GM19438 (cell line): ENCODE results near the gene TMEM219.
"Not testable (repeated sequence)": the region's sequence is repeated elsewhere in the genome, so short reads cannot be mapped to it uniquely, and the experiment has no call there.

Experiments used
- ATAC-seq: cut with Tn5 transposase; IDR thresholded peaks from one replicate; pipeline ENCODE4 v1.9.1; 2021; ENCODE audit warnings: low read depth; ENCODE audit not compliant: unreplicated experiment

Gene TMEM219

DNA sequence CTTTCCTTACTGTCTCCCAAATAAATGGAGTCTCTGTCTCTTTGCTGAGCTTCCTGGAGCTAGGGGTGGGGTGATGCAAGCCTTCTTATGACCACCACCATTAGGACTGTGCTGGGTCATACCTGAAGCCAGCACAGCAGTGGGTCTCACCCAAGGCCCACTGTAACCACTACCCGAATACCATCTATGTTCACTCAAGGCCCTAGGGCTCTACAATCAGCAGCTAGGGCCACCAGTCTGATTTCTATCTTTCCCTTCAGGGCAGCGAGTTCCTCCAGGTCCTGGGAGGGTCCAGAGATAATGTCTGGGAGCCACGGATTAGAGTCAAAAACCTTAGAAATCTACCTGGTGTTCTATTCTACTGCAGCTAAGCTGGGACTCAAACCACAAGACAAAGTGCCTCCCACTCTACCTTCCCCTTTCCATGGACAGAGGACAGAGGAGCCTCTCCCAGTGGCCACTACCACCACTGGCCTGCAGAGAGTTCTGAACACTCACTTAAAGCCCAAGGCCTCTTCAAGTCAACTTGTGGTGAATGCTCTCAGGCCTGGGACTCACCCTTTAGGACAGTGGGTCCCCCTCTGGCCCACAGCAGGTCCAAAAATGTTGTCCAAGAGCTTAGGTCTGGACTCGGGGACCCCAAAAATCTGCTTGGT is 10.9 kb upstream of the TMEM219 start:
- ATAC-seq: no peak

DNA sequence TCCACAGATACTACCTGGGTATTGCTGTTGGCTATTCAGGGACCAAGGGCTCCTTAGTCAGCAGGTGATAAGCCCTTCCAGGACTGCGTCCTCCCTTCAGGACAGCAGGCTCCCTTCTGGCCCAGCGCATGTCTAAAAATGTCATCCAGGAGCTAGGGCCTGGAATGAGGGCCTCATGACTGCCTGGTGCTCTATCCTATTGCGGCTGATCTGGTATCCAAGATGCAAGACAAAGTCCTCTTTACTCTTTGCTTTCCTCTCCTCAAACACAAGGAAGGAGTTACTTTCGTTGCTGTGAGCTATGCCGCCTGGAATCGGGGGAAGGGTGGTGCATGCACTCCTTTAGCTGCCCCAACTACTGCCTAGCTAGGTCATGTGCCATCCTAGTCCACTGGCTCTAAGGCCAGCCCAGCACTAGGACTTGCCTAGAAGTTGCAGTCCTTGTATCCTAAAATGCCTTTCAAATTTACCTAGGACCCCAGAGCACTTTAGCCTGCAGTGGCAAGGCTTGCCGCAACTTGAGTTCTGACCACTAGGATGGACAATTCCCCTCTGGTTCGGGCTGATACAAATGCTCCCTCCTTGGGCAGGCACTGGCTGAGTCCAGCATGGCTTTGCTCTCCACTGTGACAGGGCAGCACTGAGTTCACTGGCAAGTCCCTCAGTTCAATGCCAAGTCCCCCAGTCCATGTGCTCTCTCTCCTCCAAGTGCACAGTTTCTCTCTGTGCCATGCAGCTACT is 10.1 kb upstream of the TMEM219 start:
- no peak for ATAC-seq

DNA sequence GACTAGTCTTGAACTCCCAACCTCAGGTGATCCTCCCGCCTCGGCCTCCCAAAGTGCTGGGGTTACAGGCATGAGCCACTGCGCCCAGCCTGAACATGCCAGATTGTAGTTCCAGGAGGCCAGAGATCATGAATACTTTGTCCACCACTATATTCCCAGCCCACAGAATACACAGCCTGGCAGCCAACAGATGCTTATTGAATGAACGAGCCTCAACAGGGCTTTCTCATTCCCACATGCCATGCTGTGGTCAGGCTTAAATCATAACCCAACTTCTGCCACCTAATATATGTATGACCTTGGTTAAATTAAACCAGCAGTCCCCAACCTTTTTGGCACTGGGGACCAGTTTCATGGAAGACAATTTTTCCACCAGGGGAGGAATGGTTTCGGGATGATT is 3.1 kb upstream of the TMEM219 start:
- ATAC-seq: no peak

DNA sequence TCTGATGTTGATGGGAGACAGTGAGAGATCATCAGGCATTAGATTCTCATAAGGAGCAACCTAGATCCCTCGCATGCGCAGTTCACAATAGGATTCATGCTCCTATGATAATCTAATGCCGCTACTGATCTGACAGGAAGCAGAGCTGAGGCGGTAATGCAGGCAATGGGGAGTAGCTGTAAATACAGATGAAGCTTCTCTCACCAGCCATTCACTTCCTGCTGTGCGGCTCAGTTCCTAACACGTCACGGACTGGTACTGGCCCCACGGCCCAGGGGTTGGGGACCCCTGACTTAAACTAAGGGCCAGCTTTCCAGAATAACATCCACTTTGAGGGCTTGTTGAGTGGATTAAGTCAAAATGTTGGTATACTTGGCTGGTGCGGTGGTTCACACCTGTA is 2.6 kb upstream of the TMEM219 start:
- ATAC-seq: no peak

DNA sequence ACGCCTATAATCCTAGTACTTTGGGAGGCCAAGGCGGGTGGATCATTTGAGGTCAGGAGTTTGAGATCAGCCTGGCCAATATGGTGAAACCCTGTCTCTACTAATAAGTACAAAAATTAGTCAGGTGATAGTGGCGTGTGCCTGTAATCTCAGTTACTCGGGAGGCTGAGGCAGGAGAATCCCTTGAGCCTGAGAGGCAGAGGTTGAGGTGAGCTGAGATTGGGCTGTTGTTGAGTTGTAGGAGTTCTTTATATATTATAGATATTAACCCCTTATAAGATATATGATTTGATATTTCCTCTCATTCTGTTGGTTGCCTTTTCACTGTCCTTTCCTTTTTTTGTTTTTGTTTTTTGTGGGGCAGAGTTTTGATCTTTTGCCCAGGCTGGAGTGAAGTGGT is 2.1 kb upstream of the TMEM219 start:
- not testable (repeated sequence) for ATAC-seq

DNA sequence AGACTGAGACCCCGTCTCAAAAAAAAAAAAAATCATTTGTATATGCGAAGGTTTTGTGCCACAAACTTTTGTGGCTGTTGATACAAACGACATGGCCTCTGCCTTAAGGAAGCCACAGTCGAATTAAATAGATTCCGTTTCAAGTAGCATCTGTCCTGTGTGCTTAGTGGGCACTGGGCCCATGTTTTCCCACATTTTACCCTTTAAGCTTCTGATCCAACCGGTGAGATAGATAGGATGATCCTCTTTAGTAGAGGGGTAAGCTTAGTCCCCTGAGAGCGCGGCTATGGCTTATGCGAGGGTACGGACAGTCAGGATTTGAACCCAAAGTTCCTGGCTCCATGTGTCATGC is 776 bp upstream of the TMEM219 start:
- no peak for ATAC-seq

DNA sequence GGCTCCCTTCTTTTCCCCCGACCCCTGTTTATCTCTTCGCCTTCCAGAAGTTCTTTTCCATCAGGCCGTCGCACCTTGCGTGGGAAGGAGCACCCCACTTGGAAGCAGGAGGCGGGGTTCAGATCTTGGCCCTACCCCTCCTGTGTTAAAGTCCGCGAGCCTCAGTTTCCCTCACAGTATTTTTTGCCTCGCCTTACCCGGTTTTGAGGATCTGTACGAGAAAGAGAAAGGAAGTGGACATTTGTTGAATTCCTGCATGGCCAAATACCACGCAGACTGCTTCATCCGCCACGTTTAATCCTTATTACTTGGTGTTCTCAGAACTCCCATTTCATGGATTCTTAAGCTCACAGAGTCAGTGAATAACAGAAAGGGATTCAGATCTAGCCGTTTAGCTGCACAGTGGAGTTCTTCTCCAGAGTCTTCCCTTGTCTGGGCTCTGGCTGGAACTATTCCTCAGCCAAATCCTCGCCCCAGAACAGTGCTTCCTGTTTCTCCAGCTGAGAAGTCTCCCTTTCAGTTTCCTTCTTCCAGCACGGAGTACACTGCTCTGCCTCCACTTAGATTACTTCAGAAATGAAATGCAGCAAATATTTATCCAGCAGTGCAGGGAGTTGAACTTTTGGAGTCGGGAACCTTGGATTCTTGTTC is 590 bp downstream of the TMEM219 start:
- ATAC-seq: no peak

DNA sequence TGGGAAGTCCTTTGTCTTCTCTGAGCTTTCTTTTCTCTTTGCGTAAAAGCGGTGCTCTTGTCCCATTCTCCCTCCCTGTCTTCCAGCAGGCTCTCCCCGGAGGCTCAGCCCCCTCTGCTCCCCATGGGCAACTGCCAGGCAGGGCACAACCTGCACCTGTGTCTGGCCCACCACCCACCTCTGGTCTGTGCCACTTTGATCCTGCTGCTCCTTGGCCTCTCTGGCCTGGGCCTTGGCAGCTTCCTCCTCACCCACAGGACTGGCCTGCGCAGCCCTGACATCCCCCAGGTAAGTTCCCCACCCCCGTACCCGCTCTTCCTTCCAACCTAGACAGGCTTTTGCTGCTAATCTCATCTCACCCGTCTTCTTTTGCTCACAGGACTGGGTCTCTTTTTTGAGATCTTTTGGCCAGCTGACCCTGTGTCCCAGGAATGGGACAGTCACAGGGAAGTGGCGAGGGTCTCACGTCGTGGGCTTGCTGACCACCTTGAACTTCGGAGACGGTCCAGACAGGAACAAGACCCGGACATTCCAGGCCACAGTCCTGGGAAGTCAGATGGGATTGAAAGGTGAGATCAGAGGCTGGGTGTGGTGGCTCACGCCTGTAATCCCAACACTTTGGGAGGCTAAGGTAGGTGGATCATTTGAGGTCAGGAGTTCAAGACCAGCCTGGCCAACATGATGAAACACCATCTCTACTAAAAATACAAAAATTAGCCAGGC is 1.3 kb downstream of the TMEM219 start:
- ATAC-seq: no peak

DNA sequence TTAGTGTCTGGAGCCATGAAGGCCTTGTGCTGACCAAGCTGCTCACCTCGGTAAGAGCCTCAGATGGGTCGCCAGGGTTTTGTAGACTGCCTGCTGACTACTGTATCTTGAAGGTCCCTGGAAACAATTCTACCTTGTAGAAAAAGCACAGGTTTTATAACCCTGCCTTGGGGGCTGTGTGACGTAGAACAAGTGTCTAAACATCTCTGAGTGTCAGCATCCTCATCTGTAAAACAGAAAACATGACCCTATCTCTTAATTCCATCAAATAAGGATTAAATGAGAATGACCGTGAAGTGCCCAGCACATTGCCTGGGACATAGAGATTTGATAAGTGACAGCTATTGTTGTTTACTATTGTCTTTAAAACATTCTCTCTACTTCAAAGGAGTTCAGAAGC is 6.3 kb downstream of the TMEM219 start:
- no peak for ATAC-seq

DNA sequence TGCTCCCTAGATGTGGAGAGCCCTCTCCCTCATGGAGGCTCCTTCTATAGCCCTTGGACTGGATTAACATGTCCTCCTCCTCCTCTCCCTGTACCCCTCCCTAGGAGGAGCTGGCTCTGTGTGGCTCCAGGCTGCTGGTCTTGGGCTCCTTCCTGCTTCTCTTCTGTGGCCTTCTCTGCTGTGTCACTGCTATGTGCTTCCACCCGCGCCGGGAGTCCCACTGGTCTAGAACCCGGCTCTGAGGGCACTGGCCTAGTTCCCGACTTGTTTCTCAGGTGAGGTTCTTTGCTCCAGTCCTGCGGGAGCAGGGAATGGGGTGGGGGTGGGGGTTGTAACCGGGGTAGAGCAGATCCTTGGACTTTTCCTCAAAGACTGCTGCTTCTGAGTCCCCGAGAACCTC is 9.4 kb downstream of the TMEM219 start:
- no peak for ATAC-seq

DNA sequence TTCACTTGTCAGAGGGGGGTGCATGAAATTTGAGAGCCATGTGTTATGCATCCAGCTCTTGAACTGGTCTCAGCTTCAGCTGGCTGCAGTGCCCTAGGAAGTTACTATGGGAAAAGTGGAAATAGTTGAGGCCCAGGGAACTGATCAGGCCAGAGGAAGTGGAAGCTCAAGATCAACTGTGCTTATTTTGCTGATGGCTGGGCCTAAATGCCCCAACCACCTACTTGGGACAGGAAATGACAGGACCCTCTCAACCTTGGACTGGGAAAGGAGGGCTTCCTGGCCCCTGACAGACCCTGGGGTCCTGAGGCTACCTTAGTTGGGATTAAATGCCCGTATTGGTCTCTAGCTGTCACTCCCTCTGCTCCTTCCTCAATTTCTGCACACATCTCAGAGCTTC is 10.6 kb downstream of the TMEM219 start:
- ATAC-seq: no peak

DNA sequence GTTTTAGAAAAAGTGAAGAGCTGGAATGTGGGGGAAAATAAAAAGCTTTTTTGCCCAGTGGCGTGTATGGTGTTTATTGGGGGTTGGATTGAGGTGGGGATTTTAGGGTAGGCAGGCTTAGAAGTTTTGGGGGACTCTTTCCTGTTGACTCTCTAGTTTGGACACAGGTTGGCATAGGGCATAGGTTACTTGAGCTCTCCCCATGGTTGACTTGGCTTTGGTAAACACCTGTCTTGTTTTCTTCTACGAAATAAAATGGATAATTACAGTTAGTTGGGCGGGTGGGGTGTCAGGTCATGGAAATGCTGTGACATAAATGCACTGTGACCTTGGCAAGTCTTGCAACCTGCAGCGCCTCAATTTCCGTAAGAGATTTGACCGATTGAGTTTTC is 11.1 kb downstream of the TMEM219 start:
- ATAC-seq: no peak

DNA sequence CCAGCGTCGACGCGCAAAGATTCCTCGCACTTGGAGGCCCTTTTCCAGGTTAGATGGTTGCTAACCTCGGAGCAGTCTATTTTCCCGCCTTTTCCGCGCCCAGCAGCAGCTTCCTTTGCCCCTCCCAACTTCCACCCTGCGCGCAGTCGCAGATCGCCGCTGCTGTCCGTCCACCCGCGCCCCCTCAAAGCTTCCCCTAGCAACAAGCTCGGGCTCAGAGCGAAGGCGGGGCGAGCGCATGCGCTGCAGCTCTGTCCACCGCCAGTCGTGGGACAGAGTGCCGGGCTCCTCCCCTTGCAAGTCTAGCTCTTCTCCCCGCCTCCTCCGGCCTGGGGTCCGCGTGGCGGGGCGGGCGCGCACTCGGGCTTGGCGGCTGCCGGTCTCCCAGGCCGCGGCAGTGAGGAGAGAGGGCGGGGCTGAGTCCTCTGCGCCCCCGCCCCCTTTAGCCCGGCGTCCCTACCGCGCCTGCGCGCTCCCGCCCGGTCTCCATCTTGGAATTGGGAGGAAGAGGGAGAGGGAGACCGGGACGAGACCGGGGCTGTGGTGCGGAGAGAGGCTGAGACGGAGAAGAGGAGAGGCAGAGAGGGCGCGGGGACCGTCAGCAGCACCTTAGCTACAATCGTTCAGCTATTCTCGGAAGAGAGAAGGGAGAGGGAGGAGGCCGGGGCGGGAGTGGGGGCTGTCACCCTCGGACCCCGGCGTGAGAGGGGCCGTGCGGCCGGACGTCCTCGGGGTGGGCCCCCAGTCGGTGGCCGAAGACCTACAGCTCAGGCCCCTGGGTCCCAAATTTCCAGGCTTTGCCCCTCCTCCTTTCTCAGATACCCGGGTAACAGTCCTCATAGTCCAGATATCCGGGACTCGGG is 11.7 kb downstream of the TMEM219 start, which contains the start of gene TAOK2:
TSS of gene TAOK2 (plus strand) at position 485 of the 863 bp plus-strand sequence. CDS start 3,905 bp downstream, outside the sequence.
- ATAC-seq: peak; percentile 93

DNA sequence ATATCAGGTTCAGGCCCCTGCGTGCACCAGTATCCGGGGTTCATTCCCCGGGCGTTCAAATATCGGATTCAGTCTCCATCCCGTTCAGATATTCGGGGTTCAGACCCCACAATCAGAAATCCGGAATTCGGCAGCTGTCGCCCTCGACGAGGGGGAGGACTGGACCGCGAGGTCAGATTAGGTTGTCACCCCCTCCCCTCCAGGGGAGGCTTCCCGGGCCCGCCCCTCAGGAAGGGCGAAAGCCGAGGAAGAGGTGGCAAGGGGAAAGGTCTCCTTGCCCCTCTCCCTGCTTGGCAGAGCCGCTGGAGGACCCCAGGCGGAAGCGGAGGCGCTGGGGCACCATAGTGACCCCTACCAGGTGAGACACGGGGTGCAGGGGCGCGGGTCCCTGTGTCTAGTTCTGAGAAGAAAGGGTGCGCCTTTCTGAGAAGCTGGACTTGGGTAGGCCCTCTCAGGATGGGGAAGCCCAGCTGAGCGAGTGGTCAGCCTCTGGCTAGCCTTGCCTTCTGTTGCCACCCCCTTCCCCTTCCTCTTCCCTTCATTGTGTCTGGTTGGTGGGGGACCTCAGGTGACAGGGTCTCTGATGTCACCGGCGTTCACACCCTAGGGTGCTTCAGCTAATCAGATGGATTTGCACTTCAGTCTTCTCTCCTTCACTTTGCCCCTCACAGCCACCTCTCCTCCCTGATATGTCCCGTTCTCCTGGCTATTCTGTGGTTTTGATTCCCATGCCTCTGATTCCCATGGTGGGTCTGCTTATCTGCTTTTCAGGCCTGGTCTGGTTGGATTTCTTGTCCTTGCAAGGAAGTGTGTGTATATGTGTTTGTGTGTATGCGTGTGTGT is 12.6 kb downstream of the TMEM219 start:
- ATAC-seq: no peak

DNA sequence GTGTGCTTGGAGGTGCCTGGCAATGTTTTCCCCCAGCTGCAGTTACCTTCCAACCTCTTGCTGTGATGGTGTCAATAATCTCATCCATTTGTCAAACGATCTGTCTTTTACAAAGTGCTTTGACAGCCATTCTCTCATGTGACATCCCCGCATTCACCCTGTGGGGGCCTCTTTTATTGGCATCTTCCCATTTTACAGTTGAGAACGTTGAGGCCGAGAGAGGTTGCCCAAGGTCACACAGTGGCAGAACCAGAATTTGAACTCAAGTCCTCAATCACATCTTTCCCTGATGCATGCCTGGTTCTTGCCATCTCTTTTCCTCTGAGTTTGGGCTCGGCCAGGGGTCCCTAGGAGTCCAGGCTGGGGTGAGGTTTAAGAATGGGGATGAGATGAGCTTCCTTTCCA is 13.3 kb downstream of the TMEM219 start:
- no peak for ATAC-seq

DNA sequence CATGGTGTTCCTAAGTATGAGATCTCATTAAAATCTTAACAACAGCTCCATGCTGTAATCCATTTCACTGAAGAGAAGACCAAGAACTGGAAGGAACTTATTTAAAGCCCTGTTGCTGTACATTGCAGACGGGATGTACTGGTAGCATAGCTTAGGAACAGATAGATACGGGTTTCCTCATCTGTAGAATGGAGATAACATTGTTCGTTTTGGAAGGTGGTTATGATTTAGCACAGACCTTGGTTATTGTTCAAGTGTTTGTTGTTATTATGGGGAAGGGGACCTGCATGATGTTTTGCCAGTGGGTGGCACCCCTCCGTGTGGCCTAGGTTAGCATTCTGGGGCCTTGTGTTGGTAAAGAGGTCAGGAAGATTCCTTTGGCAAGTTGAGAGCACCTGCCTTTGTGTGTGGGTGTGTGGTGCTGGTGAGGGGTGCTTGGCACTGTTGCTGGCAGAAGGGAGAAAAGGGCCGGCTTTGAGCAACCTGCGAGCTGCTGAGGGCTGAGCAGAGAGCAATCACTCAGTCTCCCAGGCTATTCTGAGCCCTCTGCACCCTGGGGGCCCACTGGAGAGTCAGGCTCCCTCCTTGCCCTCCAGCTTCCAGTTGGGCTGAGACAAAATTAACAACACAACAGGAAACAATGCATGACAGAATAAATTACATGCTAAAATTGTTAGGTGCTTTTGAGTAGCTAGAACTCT is 14.1 kb downstream of the TMEM219 start:
- no peak for ATAC-seq

DNA sequence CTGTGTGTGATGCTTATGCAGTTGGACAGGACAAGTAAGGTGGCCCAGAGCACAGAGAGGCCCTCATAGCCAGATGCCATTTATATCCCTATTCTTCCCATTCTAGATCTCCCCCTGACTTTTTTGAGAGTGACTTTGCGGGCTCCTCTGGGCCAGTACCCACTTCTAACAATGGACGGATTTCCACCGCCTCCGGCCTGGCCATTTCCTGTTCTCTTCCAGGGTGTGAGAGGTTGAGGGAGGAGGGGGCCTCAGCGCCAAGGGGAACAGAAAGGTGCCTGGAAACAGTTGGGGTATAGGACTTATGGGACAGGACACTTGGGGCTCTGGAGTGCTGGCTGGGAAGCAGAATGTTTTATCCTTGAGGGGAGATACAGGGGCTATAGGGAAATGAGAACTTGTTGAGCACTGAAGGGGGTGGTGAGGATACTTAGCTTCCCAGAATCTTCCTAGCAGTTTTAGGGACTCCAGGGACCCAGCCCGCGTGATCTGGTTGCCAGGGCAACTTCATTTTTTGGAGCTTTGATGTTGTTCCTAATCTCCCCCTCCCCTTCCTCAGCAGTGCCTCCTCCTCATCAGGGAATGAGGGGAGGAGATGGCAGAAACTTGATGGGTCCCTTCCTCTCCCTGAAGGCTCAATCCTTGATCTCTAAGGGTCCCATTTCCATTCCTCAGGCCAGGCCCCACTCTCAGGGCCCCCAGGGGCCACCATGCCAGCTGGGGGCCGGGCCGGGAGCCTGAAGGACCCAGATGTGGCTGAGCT is 15.4 kb downstream of the TMEM219 start:
- no peak for ATAC-seq

DNA sequence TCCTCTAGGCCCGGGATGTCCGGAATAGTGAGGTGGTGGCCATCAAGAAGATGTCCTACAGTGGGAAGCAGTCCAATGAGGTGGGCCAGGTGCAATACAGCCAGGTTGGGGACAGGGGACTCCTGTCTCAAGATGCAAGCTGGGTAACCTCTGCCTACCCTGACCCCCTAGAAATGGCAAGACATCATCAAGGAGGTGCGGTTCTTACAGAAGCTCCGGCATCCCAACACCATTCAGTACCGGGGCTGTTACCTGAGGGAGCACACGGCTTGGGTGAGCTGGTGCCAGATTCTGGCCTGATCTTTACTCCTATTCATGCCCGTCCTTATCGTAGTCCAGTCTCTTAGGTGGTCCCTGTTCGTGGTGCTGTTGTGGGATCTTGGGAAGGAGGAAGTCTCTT is 16.2 kb downstream of the TMEM219 start:
- no peak for ATAC-seq
